Epidermal melanocyte (primary cell): ENCODE results near the gene TMEM178B.
"Not testable (repeated sequence)": the region's sequence is repeated elsewhere in the genome, so short reads cannot be mapped to it uniquely, and the experiment has no call there.

Experiments used
- DNase-seq: peaks from one replicate; pipeline ENCODE4 v3.0.0; 2011; ENCODE audit warnings: low spot score; ENCODE audit not compliant: insufficient read length

TMEM178B gene

DNA sequence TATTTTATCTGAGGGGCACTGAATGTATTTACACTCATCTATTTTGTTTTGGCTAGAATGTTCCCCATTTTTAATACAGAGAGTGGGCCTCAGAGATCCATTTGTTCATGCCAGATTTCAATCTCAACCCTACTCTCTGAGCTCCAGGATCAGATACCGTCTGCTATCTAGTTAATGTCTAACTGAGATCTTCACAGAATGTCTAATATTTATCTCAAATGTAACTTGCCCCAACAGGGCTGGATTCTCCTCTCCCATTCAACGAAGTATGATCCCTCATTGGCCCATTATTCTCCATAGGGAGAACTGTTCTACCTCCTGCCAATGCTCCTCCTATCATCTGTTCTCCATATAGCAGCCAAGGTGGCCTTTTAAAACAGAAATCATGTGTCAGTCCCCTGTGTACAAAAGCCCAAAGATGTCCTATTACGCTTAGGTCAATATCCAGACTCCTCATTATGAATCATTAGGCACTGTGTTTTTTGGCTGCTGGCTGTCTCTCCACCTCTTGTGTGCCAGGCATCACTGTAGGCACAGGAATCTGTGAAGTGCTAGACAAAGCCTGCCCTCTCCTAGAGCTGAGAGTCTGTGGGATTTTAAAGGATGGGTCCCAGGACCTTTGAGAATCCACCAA, 308.0 kb downstream of the TMEM178B start:
- no peak for DNase-seq

DNA sequence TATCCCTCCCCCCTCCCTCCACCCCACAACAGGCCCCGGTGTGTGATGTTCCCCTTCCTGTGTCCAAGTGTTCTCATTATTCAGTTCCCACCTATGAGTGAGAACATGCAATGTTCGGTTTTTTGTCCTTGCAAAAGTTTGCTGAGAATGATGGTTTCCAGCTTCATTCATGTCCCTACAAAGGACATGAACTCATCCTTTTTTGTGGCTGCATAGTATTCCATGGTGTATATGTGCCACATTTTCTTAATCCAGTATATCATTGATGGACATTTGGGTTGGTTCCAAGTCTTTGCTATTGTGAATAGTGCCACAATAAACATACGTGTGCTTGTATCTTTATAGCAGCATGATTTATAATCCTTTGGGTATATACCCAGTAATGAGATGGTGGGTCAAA, 309.5 kb downstream of the TMEM178B start:
- DNase-seq = not testable (repeated sequence)

DNA sequence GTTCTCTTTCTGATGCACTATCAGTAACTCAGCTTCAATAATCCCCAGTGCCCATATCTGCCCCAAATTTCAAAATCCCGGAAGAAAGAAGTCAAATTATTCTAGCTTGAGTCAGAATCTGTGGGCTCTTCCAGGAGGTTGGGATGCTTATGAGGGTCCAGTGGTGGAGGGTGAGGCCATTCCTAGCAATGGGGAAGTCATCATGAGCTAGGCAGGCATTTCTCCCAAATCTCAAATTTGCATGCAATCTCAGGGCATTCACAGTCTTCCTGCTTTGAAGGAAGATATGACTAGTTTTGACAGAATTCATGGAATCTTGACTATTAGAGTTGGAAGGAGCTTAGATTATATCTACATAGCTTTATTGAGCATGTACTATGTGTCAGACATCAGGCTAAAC, 313.0 kb downstream of the TMEM178B start:
- no peak for DNase-seq

DNA sequence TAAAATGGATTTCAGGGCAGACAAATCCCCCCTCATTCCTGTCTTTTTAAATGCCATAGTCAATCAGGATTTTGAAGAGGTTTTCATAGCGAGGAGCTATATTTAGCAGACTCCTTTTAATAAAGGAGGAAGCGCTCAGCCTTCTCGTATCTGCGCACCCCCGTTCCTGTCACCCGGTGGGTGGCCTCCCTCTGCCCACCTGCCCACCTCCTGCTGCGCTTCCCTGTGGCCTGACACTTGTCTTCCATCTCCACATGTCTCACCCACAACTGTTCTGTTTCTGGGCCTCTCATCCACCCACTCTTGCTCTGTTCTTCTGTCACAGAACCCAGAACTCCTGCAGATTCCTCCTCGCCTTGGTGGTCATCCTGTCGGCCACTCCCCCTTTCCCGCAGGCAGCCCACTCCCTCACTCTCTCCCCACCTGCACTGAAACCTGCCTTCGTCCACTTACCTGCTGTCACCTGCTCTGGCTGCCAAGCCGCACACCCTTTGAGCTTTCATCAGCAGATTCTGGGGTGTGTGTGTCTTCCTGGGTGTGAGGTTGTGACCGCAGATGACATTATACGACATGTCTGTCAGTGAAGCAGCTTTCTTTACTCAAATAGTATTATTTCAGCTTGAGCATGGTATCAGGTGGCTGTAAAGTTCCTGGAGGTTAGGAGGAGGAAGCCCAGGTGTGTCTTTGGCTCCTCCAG, 313.8 kb downstream of the TMEM178B start:
- no peak for DNase-seq

DNA sequence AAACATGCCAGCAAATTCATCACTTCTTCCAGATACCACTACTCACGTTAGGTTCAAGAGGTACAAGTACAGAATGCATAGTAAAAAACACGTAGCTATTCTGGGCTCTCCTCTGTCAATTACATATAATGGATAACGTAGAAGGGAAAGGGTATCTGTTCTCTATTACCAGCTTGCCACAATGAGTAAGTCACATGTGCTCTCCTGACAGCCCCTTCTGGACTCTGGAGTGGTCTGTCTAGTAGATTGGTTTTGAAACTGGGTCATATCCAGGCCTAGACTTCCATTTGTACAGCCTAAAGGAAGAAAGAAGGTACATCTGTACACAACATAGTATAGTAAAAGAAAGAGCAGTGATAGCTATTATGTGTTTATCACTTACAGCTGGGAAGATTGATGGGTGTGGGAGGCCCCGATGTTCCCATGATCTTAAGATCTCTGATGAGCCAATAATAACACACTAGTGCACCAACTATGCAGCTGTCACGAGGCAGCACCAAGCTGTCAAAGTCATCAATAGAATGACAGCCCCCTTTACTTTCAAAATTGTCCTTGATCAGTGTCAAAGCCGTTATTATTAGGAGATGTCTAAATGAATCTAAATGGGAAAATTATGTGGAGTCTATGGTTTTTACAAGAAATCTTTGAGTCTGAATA, 315.4 kb downstream of the TMEM178B start:
- DNase-seq = no peak

DNA sequence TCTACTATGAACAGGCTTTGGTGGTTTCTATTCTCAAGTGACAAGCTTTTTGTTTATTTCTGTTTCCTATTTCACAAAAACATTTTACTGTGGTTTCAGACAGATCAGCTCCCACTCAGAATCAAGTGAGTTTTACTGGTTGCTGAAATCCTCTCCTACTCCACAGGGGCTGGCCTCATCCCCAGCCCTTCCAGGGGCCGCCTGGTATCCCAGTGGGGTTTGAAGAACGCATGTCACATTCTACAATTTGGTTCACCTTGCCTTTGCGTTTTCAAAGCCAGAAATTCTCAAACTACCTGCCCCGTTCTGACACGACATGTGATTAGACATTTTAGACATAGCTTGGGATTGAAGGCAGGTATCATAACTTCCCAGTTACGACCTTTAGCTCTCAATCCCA, 316.5 kb downstream of the TMEM178B start:
- DNase-seq = no peak

DNA sequence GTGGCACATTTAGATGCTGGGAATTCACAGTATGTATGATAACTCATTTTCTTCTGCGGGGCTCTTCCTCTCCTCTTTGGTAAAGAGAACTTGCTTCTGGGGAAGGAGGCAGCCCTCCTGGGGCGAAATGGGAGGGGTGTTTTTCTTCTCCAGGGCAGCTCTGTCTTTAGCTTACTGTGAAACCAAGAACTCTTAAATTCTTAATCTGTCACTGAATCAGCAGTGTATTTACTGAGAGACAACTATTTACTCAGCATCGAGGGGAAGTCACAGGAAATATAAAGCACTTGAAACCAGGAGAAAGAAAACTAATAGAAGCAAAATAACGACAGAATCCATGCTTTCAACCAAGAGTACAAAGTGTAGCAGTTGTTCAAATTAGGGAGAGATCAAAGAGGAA, 319.2 kb downstream of the TMEM178B start:
- DNase-seq = no peak

DNA sequence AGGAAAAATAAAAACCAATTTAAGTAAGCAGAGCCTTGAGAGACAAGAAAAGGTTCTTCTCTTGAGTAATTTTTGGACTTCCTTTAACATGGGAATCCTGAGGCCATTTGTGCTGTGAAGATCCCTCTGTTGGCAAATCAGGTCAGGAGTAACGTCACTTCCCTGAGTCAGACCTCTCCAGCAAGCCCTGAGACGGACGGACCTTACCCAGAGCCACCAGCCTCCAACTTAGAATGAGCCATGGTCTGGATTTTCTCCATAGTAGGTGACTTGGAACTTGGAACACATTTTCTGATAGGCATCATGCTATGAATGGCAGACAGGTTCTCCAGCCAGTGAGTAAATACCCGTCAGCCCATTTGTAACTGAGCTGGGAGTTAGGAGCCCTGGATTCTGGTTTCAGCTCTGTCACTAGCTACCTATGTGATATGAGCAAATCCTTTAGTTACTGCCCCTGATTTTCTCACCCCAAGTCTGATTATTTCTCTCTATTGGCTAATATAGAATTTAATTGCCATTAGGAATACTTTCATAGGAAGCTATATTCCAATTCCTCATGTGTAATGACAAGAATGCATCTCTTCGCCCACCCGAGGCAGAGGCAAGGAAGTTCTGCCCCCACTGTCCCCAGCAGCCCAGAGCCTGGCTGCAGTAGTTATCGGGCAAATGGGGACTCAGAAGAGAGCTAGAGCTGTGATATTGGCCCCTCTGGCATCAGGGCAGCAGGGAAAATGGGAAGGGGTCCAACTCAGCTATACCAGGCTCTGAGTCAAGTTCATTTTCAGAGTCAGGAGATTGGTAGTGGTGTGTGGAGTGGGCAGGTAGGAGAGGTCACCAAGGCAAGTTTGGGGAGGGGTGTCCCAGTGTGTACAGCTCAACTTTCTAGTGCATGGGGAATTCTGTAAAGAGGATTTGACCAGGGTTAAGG, 323.6 kb downstream of the TMEM178B start:
- DNase-seq = no peak

DNA sequence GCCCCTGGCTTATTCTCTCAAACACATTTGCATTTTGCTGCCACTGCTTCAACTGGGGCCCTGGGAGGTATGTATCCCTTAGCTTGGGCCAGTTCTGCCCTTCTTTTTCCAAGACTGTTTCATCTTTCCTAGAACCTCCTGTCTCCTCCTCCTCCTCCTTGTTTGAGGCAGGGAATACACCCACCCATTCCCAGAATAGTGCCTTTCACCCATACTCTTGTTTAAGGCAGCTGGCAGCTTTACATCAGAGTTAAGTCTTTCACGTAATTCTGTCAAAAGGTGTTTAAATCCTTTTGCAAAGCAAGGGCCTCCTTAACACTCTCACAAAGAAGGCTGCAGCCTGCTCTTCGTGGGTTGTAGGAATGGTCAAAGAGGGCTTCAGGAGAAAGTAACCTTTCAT, 326.5 kb downstream of the TMEM178B start:
- no peak for DNase-seq

DNA sequence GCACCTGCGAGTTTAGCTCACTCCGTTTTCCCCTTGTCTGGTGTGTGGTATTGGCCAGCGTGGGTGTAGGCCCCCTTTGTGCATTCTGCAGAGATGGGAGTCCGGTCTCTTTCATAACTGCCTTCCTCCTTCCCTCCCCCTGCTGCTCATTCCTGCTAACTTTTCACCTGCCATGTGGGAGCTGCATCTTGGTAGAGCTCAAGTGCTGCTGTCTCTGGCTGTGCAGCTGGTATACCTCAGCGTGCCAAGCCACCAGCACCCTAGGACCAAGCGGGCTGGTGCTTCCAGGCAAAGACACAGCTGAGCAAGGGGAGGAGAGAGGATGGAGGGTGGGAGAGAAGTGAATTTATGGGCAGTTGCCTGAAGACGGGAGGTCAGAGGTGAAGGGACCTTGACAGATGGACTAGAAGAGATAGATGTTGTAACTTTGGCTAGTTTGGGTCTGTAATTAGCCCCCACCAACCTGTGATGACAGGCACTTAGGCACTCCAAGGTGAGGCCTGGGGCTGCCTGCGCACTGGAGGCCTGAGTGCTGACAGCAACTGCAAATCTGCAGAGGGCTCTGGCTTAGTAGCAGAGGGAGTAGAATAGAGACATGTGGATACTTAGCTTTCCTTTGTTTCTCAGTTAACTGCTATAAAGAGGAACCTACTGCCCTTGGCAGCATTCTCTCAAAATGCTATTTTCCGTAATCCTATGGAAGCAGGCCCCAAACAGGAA, 328.6 kb downstream of the TMEM178B start:
- no peak for DNase-seq

DNA sequence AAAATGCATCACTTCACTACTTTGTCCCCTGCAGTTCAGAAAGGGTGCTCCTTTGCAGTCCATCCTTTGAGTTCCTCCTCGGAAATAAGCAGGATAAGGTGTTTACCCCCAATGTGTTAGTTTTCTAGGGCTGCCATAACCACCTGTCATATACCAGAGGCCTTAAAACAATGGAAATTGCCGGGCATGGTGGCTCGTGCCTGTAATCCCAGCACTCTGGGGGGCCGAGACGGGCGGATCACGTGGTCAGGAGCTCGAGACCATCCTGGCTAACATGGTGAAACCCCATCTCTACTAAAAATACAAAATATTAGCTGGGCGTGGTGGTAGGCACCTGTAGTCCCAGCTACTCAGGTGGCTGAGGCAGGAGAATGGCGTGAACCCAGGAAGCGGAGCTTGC, 330.0 kb downstream of the TMEM178B start:
- not testable (repeated sequence) for DNase-seq

DNA sequence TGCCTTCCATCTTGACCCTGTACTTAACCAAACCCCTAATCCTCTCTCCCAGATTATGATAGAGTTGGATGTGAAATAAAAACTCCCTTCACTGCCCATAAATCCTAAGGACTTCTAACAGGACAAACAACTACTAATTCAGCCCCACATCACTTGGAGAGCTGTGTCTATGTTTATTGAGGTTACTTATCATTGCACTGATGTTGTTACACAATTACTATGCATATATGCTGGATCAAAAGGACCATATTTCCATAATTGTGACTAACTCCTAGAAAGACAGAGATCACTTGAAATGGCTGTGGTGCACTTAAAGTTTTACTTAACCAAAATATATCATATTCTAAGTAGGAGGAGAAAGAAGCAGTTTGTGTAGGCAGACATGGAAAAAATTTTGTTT, 332.5 kb downstream of the TMEM178B start:
- DNase-seq = no peak

DNA sequence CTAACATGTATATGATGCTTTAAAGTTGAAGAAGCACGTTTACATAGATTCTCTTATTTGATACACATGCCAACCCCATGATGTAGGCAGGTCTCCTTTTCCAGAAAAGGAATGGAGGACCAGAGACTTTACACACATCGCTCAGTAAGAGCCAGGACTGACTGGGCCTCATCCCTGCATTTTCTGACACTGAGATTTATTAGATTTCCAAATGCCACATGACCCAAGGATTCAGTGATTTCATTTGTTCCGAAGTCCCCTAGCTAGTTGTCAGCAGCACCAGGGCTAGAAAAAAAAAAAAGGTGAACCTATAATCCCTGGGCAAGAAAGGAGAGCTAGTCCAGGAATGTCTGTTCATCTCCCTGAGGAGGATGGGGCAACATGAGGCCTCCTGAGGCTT, 334.0 kb downstream of the TMEM178B start:
- DNase-seq = no peak

DNA sequence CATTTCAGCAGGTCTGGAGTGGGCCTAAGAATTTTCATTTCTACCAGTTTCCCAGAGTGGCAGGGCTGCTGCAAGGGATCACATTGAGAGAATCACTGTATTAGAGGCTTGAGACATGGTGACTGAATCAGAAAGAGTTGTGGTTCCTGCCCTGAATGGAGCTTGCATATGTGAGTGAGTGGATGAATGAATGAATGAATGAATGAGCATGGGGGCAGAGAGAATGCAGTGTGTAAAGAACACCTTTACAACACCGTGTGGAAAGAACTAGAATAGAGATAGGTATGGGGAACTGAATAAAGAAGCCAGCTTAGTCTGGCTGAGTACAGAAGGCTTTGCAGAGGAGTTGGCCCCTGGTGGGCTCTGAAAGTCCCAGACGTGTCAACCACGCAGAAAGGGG, 334.6 kb downstream of the TMEM178B start:
- DNase-seq = no peak

DNA sequence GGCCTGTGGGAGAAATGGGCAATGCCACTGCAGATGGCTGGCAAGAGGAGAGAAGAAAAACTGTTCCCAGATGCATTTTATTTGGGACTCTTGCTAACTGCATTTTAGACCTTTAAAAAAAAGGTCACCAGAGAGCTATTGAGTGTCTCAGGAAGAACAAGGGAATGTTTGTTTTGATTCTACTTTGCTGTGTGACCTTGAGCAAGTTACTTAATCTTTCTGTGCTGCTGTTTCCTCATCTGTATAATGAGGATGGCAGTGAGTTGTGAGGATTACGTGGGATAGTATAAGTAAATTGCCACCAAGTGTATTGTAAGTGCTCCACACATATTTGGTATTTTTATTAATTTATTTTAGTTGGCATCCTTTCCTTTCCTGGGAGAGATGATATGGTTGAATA, 335.4 kb downstream of the TMEM178B start:
- DNase-seq = no peak

DNA sequence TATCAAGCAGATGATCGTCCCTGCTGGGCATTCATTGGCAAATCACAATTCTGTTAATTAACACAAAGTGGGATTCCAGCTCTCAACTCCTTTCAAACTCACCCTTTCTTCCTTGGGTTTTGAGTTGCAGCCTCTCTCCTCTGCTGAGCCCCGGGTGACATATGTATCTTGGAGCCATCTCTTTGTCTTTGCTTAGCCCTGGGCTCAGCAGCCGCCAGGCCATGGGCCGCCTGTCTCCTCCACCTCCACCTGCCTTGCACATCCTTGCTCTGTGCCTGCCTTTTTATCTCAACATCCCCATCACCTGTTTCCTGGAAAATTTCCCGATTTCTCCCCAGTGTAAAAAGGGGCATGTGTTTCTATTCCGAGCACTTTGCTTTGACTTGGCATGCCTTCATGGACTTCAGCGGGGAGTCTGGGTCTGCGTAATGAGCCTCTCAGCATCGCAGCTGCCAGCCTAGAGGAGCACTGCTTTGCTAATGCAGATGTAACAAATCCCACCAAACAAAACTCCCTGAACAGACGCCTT, 336.0 kb downstream of the TMEM178B start:
- no peak for DNase-seq

DNA sequence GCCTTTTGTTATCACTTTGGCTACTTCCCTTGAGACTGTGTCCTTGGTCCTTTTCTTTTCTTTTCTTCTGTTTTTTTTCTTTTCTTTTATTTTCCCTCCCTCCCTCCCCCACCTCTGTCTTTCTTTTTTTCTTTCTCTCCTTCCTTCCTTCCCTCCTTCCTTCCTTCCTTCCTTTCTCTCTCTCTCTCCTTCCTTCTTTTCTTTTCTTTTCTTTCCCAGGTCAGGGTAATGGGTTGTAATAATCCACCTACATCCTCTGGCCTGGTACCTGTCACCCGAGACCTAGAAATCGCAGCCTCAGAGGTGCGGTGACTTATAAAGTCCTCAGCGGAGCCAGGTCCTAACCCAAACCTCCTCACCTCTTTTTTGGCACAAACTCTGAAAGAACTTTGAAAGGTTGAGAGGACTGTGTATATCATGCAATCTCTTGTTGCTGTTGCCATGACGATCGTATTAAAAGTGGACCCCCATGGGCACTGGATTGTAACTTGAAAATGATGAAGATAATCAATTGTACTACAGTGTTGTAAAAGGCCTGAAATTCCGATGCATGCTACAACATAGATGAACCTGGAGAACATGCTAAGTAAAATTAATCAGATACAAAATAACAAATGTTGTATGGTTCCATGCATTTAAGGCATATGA, 336.6 kb downstream of the TMEM178B start:
- DNase-seq = no peak

DNA sequence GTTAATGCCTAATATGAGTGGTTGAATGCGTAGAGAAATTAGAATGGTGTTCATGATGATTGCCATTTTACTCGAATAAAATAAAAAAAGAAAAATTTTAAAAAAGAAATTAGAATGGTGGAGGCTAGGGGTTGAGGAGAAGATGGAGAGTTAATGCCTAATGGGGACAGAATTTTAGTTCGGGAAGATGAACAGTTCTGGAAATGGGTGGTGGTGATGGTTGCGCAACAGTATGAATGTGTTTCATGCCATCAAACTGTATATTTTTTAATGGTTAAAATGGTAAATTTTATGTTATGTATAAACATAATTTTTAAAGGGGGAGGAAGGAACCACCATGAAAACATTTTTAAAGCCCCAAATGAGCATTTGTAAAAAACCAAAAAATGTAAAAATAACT, 337.3 kb downstream of the TMEM178B start:
- no peak for DNase-seq

DNA sequence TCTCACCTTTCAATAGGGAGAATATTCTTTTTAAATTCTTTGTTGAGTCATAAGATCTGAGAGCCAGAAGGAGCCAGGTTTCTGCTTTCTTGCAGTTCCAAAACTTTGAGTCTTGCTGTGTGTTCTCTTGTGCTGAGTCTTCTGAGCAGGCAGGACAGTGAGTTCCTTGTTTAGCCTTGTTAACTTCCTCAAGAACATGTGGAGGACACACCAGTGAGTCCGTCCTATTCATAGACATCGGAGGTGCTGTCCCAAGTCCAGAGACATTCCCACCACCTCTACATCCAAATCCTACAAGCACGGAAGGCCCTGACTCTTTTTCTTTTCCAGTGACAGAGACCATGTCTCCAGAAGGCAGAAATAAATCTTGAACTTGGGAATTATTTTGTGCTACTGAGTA, 342.1 kb downstream of the TMEM178B start:
- DNase-seq = no peak

DNA sequence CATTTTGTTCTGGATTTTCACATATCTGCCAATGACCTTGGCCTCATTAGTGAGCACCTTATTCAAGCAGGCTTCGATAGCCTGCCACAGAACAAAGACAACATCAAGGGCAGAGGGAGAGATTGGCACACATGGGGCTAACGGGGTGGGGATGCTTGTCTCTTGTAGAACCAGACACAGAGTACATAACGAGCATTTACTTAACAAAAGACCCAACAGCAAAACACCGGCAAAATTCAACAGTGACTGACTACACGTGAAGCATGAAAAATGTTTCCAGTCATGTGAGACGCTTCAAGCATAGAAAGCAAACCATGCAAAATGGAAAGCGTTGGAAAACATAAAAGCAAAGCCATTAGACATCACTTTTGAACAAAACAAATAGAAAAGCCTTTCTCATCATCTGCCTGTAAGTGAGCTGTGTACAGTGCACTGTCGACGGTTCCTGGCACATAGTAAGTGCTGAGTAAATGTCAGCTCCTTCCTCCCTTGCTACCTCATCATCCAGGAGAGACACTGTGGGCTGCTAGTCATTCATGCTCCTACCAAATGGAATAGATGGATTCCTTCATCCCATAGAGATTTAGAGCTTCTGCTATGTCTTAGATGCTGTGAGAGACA, 342.9 kb downstream of the TMEM178B start:
- no peak for DNase-seq
